H9 (cell line): ENCODE results near the gene TPM4. TPM values are rescaled to one million over a fixed set of nuclear protein-coding genes. Genes with fewer than 3 reads are reported as not detected.

ENCODE experiments used
- DNase-seq: peaks from one replicate; pipeline ENCODE4 v3.0.0-alpha.2; 2017
- H2AFZ ChIP-seq: one replicate; pipeline ENCODE4 v1.6.1; 2013; ENCODE audit warnings: mild to moderate bottlenecking, low read length, control low read depth, moderate library complexity
- H2AK5ac ChIP-seq: 2 replicates; pipeline ENCODE4 v1.6.1; 2013; ENCODE audit warnings: low read length, control low read depth, mixed read lengths; ENCODE audit not compliant: insufficient read length
- H2BK120ac ChIP-seq: one replicate; pipeline ENCODE4 v1.6.1; 2013; ENCODE audit warnings: low read depth, mild to moderate bottlenecking, low read length, control low read depth, inconsistent platforms; ENCODE audit not compliant: poor library complexity, severe bottlenecking
- H2BK12ac ChIP-seq: 2 replicates; pipeline ENCODE4 v1.6.1; 2013; ENCODE audit warnings: low read length, control low read depth, mixed read lengths, low read depth; ENCODE audit not compliant: insufficient read length
- H2BK15ac ChIP-seq: 2 replicates; pipeline ENCODE4 v1.6.1; 2013; ENCODE audit warnings: low read depth, low read length, control low read depth
- H2BK20ac ChIP-seq: one replicate; pipeline ENCODE4 v1.6.1; 2013; ENCODE audit warnings: low read depth, mild to moderate bottlenecking, low read length, control low read depth, inconsistent platforms; ENCODE audit not compliant: poor library complexity, severe bottlenecking
- H2BK5ac ChIP-seq: 2 replicates; pipeline ENCODE4 v1.6.1; 2013; ENCODE audit warnings: low read length, control low read depth, mixed read lengths; ENCODE audit not compliant: insufficient read length
- H3K14ac ChIP-seq: 2 replicates; pipeline ENCODE4 v1.6.1; 2013; ENCODE audit warnings: low read length, control low read depth; ENCODE audit not compliant: insufficient read depth
- H3K18ac ChIP-seq: 2 replicates; pipeline ENCODE4 v1.6.1; 2013; ENCODE audit warnings: low read depth, mild to moderate bottlenecking, mixed read lengths, low read length, control low read depth; ENCODE audit not compliant: insufficient read length
- H3K23ac ChIP-seq: 2 replicates; pipeline ENCODE4 v1.6.1; 2013; ENCODE audit warnings: low read length, control low read depth, mixed read lengths, low read depth; ENCODE audit not compliant: insufficient read length
- H3K23me2 ChIP-seq: 2 replicates; pipeline ENCODE4 v1.6.1; 2013; ENCODE audit warnings: low read depth, mild to moderate bottlenecking, mixed read lengths, low read length, control low read depth; ENCODE audit not compliant: insufficient read length, poor library complexity, severe bottlenecking
- H3K27ac ChIP-seq: 2 replicates; pipeline ENCODE4 v1.5.1; 2013; ENCODE audit warnings: low read length, control low read depth, mixed read lengths, low read depth; ENCODE audit not compliant: insufficient read length
- H3K27me3 ChIP-seq: 2 replicates; pipeline ENCODE4 v1.6.1; 2013; ENCODE audit warnings: low read length, control low read depth, inconsistent platforms; ENCODE audit not compliant: insufficient read depth
- H3K4ac ChIP-seq: 2 replicates; pipeline ENCODE4 v1.6.1; 2013; ENCODE audit warnings: low read depth, mild to moderate bottlenecking, control low read depth, inconsistent platforms, low read length, moderate library complexity
- H3K4me1 ChIP-seq: 2 replicates; pipeline ENCODE4 v1.6.1; 2013; ENCODE audit warnings: low read length, control low read depth, inconsistent platforms; ENCODE audit not compliant: insufficient read depth
- H3K4me2 ChIP-seq: 2 replicates; pipeline ENCODE4 v1.6.1; 2013; ENCODE audit warnings: low read length, control low read depth, mixed read lengths; ENCODE audit not compliant: insufficient read length, insufficient read depth
- H3K56ac ChIP-seq: 2 replicates; pipeline ENCODE4 v1.6.1; 2013; ENCODE audit warnings: low read depth, mild to moderate bottlenecking, mixed read lengths, low read length, control low read depth; ENCODE audit not compliant: insufficient read length
- H3K79me1 ChIP-seq: 2 replicates; pipeline ENCODE4 v1.6.1; 2013; ENCODE audit warnings: low read depth, mild to moderate bottlenecking, moderate library complexity, low read length, control low read depth, inconsistent platforms; ENCODE audit not compliant: insufficient read depth, poor library complexity, severe bottlenecking
- H3K79me2 ChIP-seq: 2 replicates; pipeline ENCODE4 v1.6.1; 2013; ENCODE audit warnings: low read length, control low read depth, inconsistent platforms; ENCODE audit not compliant: insufficient read depth
- H3K9ac ChIP-seq: 2 replicates; pipeline ENCODE4 v1.6.1; 2013; ENCODE audit warnings: low read length, control low read depth, mixed read lengths; ENCODE audit not compliant: insufficient read length; ENCODE audit errors: extremely low read depth
- H3K9me3 ChIP-seq: one replicate; pipeline ENCODE4 v1.6.1; 2013; ENCODE audit warnings: low read depth, low read length, inconsistent platforms; ENCODE audit not compliant: control insufficient read depth
- H3T11ph ChIP-seq: one replicate; pipeline ENCODE4 v1.6.1; 2013; ENCODE audit warnings: mild to moderate bottlenecking, low read length, control low read depth, inconsistent platforms
- H4K20me1 ChIP-seq: one replicate; pipeline ENCODE4 v1.6.1; 2013; ENCODE audit not compliant: control insufficient read depth, insufficient read length, insufficient read depth
- H4K5ac ChIP-seq: 2 replicates; pipeline ENCODE4 v1.6.1; 2013; ENCODE audit warnings: low read depth, mild to moderate bottlenecking, mixed read lengths, low read length, control low read depth; ENCODE audit not compliant: insufficient read length
- H4K8ac ChIP-seq: replicated peaks from 2 replicates; pipeline ENCODE4 v1.6.1; 2013; ENCODE audit warnings: low read length, control low read depth, mixed read lengths, low read depth; ENCODE audit not compliant: insufficient read length
- H4K91ac ChIP-seq: 2 replicates; pipeline ENCODE4 v1.6.1; 2013; ENCODE audit warnings: low read depth, mild to moderate bottlenecking, moderate library complexity, mixed read lengths, low read length, control low read depth; ENCODE audit not compliant: insufficient read length
- H3K27ac Mint-ChIP-seq, 3 experiments: 2 replicates in 2 of 3; 3 replicates in 1 of 3; pipeline ENCODE4 v1.8.0; 2020 to 2021; ENCODE audit warnings: mixed read lengths in 3 of 3, mild to moderate bottlenecking in 1 of 3, moderate library complexity in 1 of 3
- H3K27me3 Mint-ChIP-seq: 2 replicates; pipeline ENCODE4 v1.8.0; 2021; ENCODE audit warnings: low read depth, mild to moderate bottlenecking, moderate library complexity, mixed read lengths
- H3K36me3 Mint-ChIP-seq, 3 experiments: 2 replicates in 2 of 3; 3 replicates in 1 of 3; pipeline ENCODE4 v1.8.0; 2020 to 2021; ENCODE audit warnings: low read depth in 3 of 3, mixed read lengths in 3 of 3; ENCODE audit not compliant: insufficient read depth in 1 of 3
- H3K4me1 Mint-ChIP-seq, 2 experiments: 2 replicates each; pipeline ENCODE4 v1.8.0; 2020; ENCODE audit warnings: mixed read lengths in 2 of 2
- H3K4me3 Mint-ChIP-seq, 2 experiments: 2 replicates in 1 of 2; 3 replicates in 1 of 2; pipeline ENCODE4 v1.8.0; 2020 to 2021; ENCODE audit warnings: mild to moderate bottlenecking in 2 of 2, mixed read lengths in 2 of 2, moderate library complexity in 1 of 2
- H3K9me3 Mint-ChIP-seq, 2 experiments: 2 replicates in 1 of 2; 3 replicates in 1 of 2; pipeline ENCODE4 v1.8.0; 2020; ENCODE audit warnings: mild to moderate bottlenecking in 2 of 2, mixed read lengths in 2 of 2, moderate library complexity in 1 of 2
- WGBS: extraction: QIAGEN DNeasy Blood & Tissue Kit; methylation state at CpG from one replicate; pipeline ENCODE4 v1.1.7; 2013; ENCODE audit warnings: missing lambda C conversion rate, low lambda C conversion rate, mixed read lengths; ENCODE audit not compliant: insufficient read length; ENCODE audit errors: extremely low coverage; 5-methylcytosine and 5-hydroxymethylcytosine counted together
- total RNA-seq: library from RNA; stranded (reverse); gene quantifications from 2 replicates; pipeline ENCODE4 v1.2.1, GENCODE V29; 2021
- TF ChIP-seq, protein P1 (sequence below): fragments of 200-600 bp; sonication (generic); conservative IDR thresholded peaks from 3 replicates; pipeline ENCODE4 v1.8.0; 2021; ENCODE audit warnings: antibody characterized with exemption, mild to moderate bottlenecking

The TPM4 gene
- total RNA-seq, 1 experiment from 2014 or later, result 431 TPM

- H4K5ac ChIP-seq, result no peak overlapping the region
- no peak overlapping the region for H3K4ac ChIP-seq
- H3K9me3 ChIP-seq, result peaks cover 40% of the 10 kb centered on the region
- no peak overlapping the region for H2AFZ ChIP-seq
- Mint-ChIP-seq H3K4me3 (no peak overlapping the region), H3K9me3 (peaks cover 4 to 91% of the 10 kb centered on the region in 2 experiments), H3K27me3 (peaks cover 1% of the 10 kb centered on the region; the same call in 1 of the 2 replicates), H3K4me1 (no peaks in the 10 kb centered on the region), H3K27ac (no peak overlapping the region), H3K36me3 (no peaks in the 10 kb centered on the region)
- H4K8ac ChIP-seq, result no peak overlapping the region
- no peaks in the 10 kb centered on the region for H3K79me2 ChIP-seq
- no peaks in the 10 kb centered on the region for H4K20me1 ChIP-seq
- H2AK5ac ChIP-seq, result no peak overlapping the region
- H3K14ac ChIP-seq, result no peak overlapping the region
- no peak overlapping the region for H2BK5ac ChIP-seq
- no peak overlapping the region for H2BK20ac ChIP-seq
- TF ChIP-seq, protein P1, sequence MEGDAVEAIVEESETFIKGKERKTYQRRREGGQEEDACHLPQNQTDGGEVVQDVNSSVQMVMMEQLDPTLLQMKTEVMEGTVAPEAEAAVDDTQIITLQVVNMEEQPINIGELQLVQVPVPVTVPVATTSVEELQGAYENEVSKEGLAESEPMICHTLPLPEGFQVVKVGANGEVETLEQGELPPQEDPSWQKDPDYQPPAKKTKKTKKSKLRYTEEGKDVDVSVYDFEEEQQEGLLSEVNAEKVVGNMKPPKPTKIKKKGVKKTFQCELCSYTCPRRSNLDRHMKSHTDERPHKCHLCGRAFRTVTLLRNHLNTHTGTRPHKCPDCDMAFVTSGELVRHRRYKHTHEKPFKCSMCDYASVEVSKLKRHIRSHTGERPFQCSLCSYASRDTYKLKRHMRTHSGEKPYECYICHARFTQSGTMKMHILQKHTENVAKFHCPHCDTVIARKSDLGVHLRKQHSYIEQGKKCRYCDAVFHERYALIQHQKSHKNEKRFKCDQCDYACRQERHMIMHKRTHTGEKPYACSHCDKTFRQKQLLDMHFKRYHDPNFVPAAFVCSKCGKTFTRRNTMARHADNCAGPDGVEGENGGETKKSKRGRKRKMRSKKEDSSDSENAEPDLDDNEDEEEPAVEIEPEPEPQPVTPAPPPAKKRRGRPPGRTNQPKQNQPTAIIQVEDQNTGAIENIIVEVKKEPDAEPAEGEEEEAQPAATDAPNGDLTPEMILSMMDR, result no peak
- no peak overlapping the region for H3K56ac ChIP-seq
- WGBS, result no CpG with 5 or more reads among the region's 7 CpGs
- H3K23me2 ChIP-seq, result no peaks in the 10 kb centered on the region
- H3K79me1 ChIP-seq, result no peaks in the 10 kb centered on the region
- no peak overlapping the region for H3K9ac ChIP-seq
- no peak overlapping the region for H3K23ac ChIP-seq
- no peak overlapping the region for H4K91ac ChIP-seq
- no peak overlapping the region for H2BK120ac ChIP-seq
- H2BK15ac ChIP-seq, result no peak overlapping the region
- no peak overlapping the region for H3K4me2 ChIP-seq
- no peaks in the 10 kb centered on the region for H3K4me1 ChIP-seq
- H3K18ac ChIP-seq, result no peak overlapping the region
- no peak overlapping the region for H3T11ph ChIP-seq
- no peaks in the 10 kb centered on the region for H3K27me3 ChIP-seq
- H3K27ac ChIP-seq, result no peak overlapping the region
- H2BK12ac ChIP-seq, result no peak overlapping the region
- DNase-seq, result no peak
These were observed 49.5 kb upstream of the TPM4 start for GRCh38 chr19:16026756-16027155.
